SK-N-SH treated with all-trans-retinoic acid at 6 μM for 48 hours (cell line): Measurements from ENCODE around the gene SSC4D.

Source experiments
- ATAC-seq: fragments of 200-7000 bp; cut with Tn5 transposase; 3 replicates; pipeline ENCODE4 v1.9.1; 2020; ENCODE audit warnings: mild to moderate bottlenecking, moderate library complexity
- ARNTL ChIP-seq: fragments of 450-650 bp; formaldehyde crosslinking; IDR thresholded peaks from 2 replicates; pipeline ENCODE4 v1.5.0; 2020; ENCODE audit warnings: low read depth, mild to moderate bottlenecking, moderate library complexity, borderline replicate concordance
- BACH2 ChIP-seq: fragments of 250-450 bp; sonication (Bioruptor Pico); IDR thresholded peaks from 2 replicates; pipeline ENCODE4 v1.9.0; 2021; ENCODE audit warnings: mild to moderate bottlenecking, borderline replicate concordance
- CSDC2 ChIP-seq: fragments of 250-450 bp; sonication (Bioruptor Pico); IDR thresholded peaks from 2 replicates; pipeline ENCODE4 v1.5.0; 2020; ENCODE audit warnings: mild to moderate bottlenecking, moderate library complexity
- ESRRG ChIP-seq: fragments of 250-450 bp; sonication (Bioruptor Pico); IDR thresholded peaks from 2 replicates; pipeline ENCODE4 v1.6.1; 2021; ENCODE audit warnings: mild to moderate bottlenecking
- GLIS3 ChIP-seq: fragments of 250-450 bp; sonication (Bioruptor Pico); IDR thresholded peaks from 2 replicates; pipeline ENCODE4 v1.5.0; 2020; ENCODE audit warnings: mild to moderate bottlenecking, moderate library complexity
- ISL1 ChIP-seq: fragments of 250-450 bp; sonication (Bioruptor Pico); IDR thresholded peaks from 2 replicates; pipeline ENCODE4 v2.1.2; 2022; ENCODE audit warnings: mild to moderate bottlenecking, moderate library complexity
- OSR1 ChIP-seq: fragments of 250-450 bp; sonication (Bioruptor Pico); IDR thresholded peaks from 2 replicates; pipeline ENCODE4 v1.8.0; 2022; ENCODE audit warnings: moderate library complexity, mild to moderate bottlenecking, inconsistent platforms
- PPARA ChIP-seq: fragments of 250-450 bp; sonication (Bioruptor Pico); IDR thresholded peaks from 2 replicates; pipeline ENCODE4 v1.5.0; 2020; ENCODE audit warnings: mild to moderate bottlenecking, borderline replicate concordance
- RARB ChIP-seq: fragments of 250-450 bp; sonication (Bioruptor Pico); IDR thresholded peaks from 2 replicates; pipeline ENCODE4 v1.8.0; 2021; ENCODE audit warnings: mild to moderate bottlenecking, moderate library complexity
- SNAI2 ChIP-seq: fragments of 250-450 bp; sonication (Bioruptor Pico); IDR thresholded peaks from 2 replicates; pipeline ENCODE4 v1.5.0; 2020; ENCODE audit warnings: mild to moderate bottlenecking, moderate library complexity
- TCF4 ChIP-seq: fragments of 250-450 bp; sonication (Bioruptor Pico); IDR thresholded peaks from 2 replicates; pipeline ENCODE4 v1.8.0; 2021; ENCODE audit warnings: mild to moderate bottlenecking, moderate library complexity, borderline replicate concordance
- TOX ChIP-seq: fragments of 250-450 bp; sonication (Bioruptor Pico); IDR thresholded peaks from 2 replicates; pipeline ENCODE4 v1.8.0; 2021; ENCODE audit warnings: mild to moderate bottlenecking, moderate library complexity, borderline replicate concordance
- ZC3H10 ChIP-seq: fragments of 250-450 bp; sonication (Bioruptor Pico); IDR thresholded peaks from 2 replicates; pipeline ENCODE4 v1.5.1; 2021; ENCODE audit warnings: mild to moderate bottlenecking, moderate library complexity
- ZFP3 ChIP-seq: fragments of 250-450 bp; sonication (Bioruptor Pico); IDR thresholded peaks from 2 replicates; pipeline ENCODE4 v1.5.0; 2020; ENCODE audit warnings: mild to moderate bottlenecking, moderate library complexity
- ZFP30 ChIP-seq: fragments of 450-650 bp; formaldehyde crosslinking; IDR thresholded peaks from 2 replicates; pipeline ENCODE4 v1.5.0; 2022; ENCODE audit warnings: mild to moderate bottlenecking, moderate library complexity
- ZNF565 ChIP-seq: fragments of 450-650 bp; formaldehyde crosslinking; conservative IDR thresholded peaks from 2 replicates; pipeline ENCODE4 v1.5.0; 2020; ENCODE audit warnings: low read depth, mild to moderate bottlenecking, moderate library complexity
- ZNF70 ChIP-seq: fragments of 450-650 bp; formaldehyde crosslinking; IDR thresholded peaks from 2 replicates; pipeline ENCODE4 v1.5.0; 2020; ENCODE audit warnings: mild to moderate bottlenecking, moderate library complexity
- ZNF8 ChIP-seq: fragments of 450-650 bp; formaldehyde crosslinking; IDR thresholded peaks from 2 replicates; pipeline ENCODE4 v1.5.0; 2020; ENCODE audit warnings: mild to moderate bottlenecking, moderate library complexity
- TF ChIP-seq, protein P1 (sequence below): fragments of 250-450 bp; sonication (Bioruptor Pico); IDR thresholded peaks from 2 replicates; pipeline ENCODE4 v1.8.0; 2021; ENCODE audit warnings: low read depth, mild to moderate bottlenecking, moderate library complexity, borderline replicate concordance
- TF ChIP-seq, protein P2 (sequence below): fragments of 250-450 bp; sonication (Bioruptor Pico); IDR thresholded peaks from 2 replicates; pipeline ENCODE4 v1.5.1; 2021; ENCODE audit warnings: mild to moderate bottlenecking, moderate library complexity
- TF ChIP-seq, protein P3 (sequence below): fragments of 250-450 bp; sonication (Bioruptor Pico); IDR thresholded peaks from 2 replicates; pipeline ENCODE4 v1.5.0; 2020; ENCODE audit warnings: mild to moderate bottlenecking, moderate library complexity
- TF ChIP-seq, protein P4 (sequence below): fragments of 250-450 bp; sonication (Bioruptor Pico); IDR thresholded peaks from 2 replicates; pipeline ENCODE4 v1.8.0; 2020; ENCODE audit warnings: mild to moderate bottlenecking, moderate library complexity, borderline replicate concordance

SSC4D gene

DNA sequence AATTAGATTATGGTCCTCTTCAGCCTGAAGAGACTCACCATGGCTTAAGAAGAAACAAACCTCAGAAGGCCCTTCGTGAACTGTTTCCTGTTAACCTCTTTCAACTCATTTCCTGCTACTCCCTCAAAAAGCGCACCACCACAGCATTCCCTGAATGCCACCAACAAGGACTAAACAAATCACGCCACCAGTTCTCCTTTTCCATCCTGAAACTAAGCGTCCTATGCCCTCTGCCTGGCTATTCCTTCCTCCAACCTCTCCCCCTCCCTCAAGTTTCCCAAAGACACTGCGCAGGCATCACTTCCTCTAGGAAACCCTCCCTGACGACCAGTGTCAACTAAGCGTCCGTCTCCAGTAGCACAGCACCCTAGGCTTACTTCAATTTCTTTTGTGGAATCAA, 62.7 kb downstream of the SSC4D start:
- TF ChIP-seq PPARA: no peak
- no peak for TF ChIP-seq ZFP30 (CRISPR knock-in tag)
- TF ChIP-seq ZNF70 (CRISPR knock-in tag): no peak
- TF ChIP-seq, protein P1, sequence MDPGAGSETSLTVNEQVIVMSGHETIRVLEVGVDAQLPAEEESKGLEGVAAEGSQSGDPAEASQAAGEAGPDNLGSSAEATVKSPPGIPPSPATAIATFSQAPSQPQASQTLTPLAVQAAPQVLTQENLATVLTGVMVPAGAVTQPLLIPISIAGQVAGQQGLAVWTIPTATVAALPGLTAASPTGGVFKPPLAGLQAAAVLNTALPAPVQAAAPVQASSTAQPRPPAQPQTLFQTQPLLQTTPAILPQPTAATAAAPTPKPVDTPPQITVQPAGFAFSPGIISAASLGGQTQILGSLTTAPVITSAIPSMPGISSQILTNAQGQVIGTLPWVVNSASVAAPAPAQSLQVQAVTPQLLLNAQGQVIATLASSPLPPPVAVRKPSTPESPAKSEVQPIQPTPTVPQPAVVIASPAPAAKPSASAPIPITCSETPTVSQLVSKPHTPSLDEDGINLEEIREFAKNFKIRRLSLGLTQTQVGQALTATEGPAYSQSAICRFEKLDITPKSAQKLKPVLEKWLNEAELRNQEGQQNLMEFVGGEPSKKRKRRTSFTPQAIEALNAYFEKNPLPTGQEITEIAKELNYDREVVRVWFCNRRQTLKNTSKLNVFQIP (CRISPR knock-in tag): no peak
- TF ChIP-seq, protein P2, sequence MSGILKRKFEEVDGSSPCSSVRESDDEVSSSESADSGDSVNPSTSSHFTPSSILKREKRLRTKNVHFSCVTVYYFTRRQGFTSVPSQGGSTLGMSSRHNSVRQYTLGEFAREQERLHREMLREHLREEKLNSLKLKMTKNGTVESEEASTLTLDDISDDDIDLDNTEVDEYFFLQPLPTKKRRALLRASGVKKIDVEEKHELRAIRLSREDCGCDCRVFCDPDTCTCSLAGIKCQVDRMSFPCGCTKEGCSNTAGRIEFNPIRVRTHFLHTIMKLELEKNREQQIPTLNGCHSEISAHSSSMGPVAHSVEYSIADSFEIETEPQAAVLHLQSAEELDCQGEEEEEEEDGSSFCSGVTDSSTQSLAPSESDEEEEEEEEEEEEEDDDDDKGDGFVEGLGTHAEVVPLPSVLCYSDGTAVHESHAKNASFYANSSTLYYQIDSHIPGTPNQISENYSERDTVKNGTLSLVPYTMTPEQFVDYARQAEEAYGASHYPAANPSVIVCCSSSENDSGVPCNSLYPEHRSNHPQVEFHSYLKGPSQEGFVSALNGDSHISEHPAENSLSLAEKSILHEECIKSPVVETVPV (CRISPR knock-in tag): no peak
- no peak for TF ChIP-seq RARB (CRISPR knock-in tag)
- TF ChIP-seq ZNF8: no peak
- no peak for TF ChIP-seq ESRRG (CRISPR knock-in tag)
- TF ChIP-seq, protein P3, sequence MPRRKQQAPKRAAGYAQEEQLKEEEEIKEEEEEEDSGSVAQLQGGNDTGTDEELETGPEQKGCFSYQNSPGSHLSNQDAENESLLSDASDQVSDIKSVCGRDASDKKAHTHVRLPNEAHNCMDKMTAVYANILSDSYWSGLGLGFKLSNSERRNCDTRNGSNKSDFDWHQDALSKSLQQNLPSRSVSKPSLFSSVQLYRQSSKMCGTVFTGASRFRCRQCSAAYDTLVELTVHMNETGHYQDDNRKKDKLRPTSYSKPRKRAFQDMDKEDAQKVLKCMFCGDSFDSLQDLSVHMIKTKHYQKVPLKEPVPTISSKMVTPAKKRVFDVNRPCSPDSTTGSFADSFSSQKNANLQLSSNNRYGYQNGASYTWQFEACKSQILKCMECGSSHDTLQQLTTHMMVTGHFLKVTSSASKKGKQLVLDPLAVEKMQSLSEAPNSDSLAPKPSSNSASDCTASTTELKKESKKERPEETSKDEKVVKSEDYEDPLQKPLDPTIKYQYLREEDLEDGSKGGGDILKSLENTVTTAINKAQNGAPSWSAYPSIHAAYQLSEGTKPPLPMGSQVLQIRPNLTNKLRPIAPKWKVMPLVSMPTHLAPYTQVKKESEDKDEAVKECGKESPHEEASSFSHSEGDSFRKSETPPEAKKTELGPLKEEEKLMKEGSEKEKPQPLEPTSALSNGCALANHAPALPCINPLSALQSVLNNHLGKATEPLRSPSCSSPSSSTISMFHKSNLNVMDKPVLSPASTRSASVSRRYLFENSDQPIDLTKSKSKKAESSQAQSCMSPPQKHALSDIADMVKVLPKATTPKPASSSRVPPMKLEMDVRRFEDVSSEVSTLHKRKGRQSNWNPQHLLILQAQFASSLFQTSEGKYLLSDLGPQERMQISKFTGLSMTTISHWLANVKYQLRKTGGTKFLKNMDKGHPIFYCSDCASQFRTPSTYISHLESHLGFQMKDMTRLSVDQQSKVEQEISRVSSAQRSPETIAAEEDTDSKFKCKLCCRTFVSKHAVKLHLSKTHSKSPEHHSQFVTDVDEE (CRISPR knock-in tag): no peak
- no peak for TF ChIP-seq GLIS3 (CRISPR knock-in tag)
- no peak for TF ChIP-seq CSDC2 (CRISPR knock-in tag)
- TF ChIP-seq TOX: no peak
- no peak for ATAC-seq

DNA sequence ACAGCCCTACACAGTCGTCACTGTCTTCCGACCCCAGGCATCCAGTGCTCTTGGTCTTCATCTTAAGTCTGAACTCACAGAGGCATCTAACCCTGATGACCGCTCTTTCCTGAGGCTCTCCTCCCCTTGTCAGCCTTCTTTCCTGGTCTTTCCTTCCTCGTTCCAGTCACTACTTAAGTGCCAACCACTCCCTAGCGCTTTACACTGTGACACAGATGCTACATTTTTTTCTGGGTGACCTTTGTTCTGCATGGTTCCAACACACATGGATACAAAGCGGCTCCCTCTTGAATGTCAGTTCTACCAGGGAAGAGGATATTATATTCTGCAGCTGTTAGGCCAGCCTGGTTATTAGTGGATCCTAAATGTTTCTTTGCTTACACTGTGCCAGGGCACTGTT, 63.4 kb downstream of the SSC4D start:
- no peak for TF ChIP-seq BACH2 (CRISPR knock-in tag)
- no peak for TF ChIP-seq ARNTL (CRISPR knock-in tag)
- TF ChIP-seq ZC3H10 (CRISPR knock-in tag): no peak
- TF ChIP-seq, protein P3 (CRISPR knock-in tag): no peak
- no peak for TF ChIP-seq SNAI2 (CRISPR knock-in tag)
- TF ChIP-seq TCF4 (CRISPR knock-in tag): no peak
- no peak for TF ChIP-seq ZNF565 (CRISPR knock-in tag)
- no peak for TF ChIP-seq GLIS3 (CRISPR knock-in tag)
- TF ChIP-seq ZNF70 (CRISPR knock-in tag): no peak
- TF ChIP-seq, protein P4, sequence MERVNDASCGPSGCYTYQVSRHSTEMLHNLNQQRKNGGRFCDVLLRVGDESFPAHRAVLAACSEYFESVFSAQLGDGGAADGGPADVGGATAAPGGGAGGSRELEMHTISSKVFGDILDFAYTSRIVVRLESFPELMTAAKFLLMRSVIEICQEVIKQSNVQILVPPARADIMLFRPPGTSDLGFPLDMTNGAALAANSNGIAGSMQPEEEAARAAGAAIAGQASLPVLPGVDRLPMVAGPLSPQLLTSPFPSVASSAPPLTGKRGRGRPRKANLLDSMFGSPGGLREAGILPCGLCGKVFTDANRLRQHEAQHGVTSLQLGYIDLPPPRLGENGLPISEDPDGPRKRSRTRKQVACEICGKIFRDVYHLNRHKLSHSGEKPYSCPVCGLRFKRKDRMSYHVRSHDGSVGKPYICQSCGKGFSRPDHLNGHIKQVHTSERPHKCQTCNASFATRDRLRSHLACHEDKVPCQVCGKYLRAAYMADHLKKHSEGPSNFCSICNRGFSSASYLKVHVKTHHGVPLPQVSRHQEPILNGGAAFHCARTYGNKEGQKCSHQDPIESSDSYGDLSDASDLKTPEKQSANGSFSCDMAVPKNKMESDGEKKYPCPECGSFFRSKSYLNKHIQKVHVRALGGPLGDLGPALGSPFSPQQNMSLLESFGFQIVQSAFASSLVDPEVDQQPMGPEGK (CRISPR knock-in tag): no peak
- no peak for TF ChIP-seq ZFP30 (CRISPR knock-in tag)
- TF ChIP-seq ZFP3 (CRISPR knock-in tag): no peak
- no peak for TF ChIP-seq ZNF8
- TF ChIP-seq, protein P2 (CRISPR knock-in tag): no peak
- no peak for TF ChIP-seq OSR1 (CRISPR knock-in tag)
- no peak for TF ChIP-seq ISL1 (CRISPR knock-in tag)
- no peak for TF ChIP-seq CSDC2 (CRISPR knock-in tag)
- TF ChIP-seq TOX: no peak
- TF ChIP-seq RARB (CRISPR knock-in tag): no peak
- ATAC-seq: no peak
